GM23248 (cell line): Measurements from ENCODE around the gene ROCK2. TPM values are rescaled to one million over a fixed set of nuclear protein-coding genes. Genes with fewer than 3 reads are reported as not detected.
"Not testable (repeated sequence)": the region's sequence is repeated elsewhere in the genome, so short reads cannot be mapped to it uniquely, and the experiment has no call there.

Experiments
- DNase-seq: peaks from one replicate; pipeline ENCODE4 v3.0.0-alpha.2; 2015
- H2AFZ ChIP-seq: fragments of 200-600 bp; sonication (generic); 2 replicates; pipeline ENCODE4 v1.6.1; 2016; ENCODE audit warnings: antibody characterized with exemption
- H3F3A ChIP-seq: fragments of 200-600 bp; sonication (generic); 2 replicates; pipeline ENCODE4 v1.6.1; 2016; ENCODE audit warnings: mild to moderate bottlenecking, antibody characterized with exemption, mixed run types; ENCODE audit not compliant: insufficient read depth
- H3K27ac ChIP-seq: fragments of 200-600 bp; sonication (generic); 2 replicates; pipeline ENCODE4 v1.5.1; 2016; ENCODE audit warnings: mild to moderate bottlenecking
- H3K27me3 ChIP-seq: fragments of 200-600 bp; sonication (generic); replicated peaks from 2 replicates; pipeline ENCODE4 v1.6.1; 2016; ENCODE audit warnings: mild to moderate bottlenecking; ENCODE audit not compliant: insufficient read depth
- H3K36me3 ChIP-seq: fragments of 200-600 bp; sonication (generic); 2 replicates; pipeline ENCODE4 v1.6.1; 2016; ENCODE audit warnings: low read depth, mild to moderate bottlenecking
- H3K4me1 ChIP-seq: fragments of 200-600 bp; sonication (generic); 2 replicates; pipeline ENCODE4 v1.6.1; 2016; ENCODE audit warnings: mild to moderate bottlenecking; ENCODE audit not compliant: insufficient read depth
- H3K4me2 ChIP-seq: fragments of 200-600 bp; sonication (generic); one replicate; pipeline ENCODE4 v1.6.1; 2016; ENCODE audit warnings: mild to moderate bottlenecking; ENCODE audit not compliant: unreplicated experiment
- H3K4me3 ChIP-seq: fragments of 200-600 bp; sonication (generic); 2 replicates; pipeline ENCODE4 v1.5.1; 2016; ENCODE audit warnings: mild to moderate bottlenecking
- H3K79me2 ChIP-seq: fragments of 200-600 bp; sonication (generic); 2 replicates; pipeline ENCODE4 v1.6.1; 2016; ENCODE audit warnings: mild to moderate bottlenecking; ENCODE audit not compliant: insufficient read depth
- H3K9ac ChIP-seq: fragments of 200-600 bp; sonication (generic); 2 replicates; pipeline ENCODE4 v1.6.1; 2016; ENCODE audit warnings: mild to moderate bottlenecking
- H3K9me2 ChIP-seq: fragments of 200-600 bp; sonication (generic); 2 replicates; pipeline ENCODE4 v1.6.1; 2016; ENCODE audit warnings: mixed run types, mild to moderate bottlenecking, moderate library complexity; ENCODE audit not compliant: insufficient read depth
- H3K9me3 ChIP-seq: fragments of 200-600 bp; sonication (generic); one replicate; pipeline ENCODE4 v1.6.1; 2017; ENCODE audit warnings: low read depth
- H4K20me1 ChIP-seq: fragments of 200-600 bp; sonication (generic); 2 replicates; pipeline ENCODE4 v1.6.0; 2016; ENCODE audit not compliant: insufficient read depth
- EZH2 ChIP-seq: fragments of 200-600 bp; sonication (generic); IDR thresholded peaks from 2 replicates; pipeline ENCODE4 v1.6.1; 2018; ENCODE audit warnings: antibody characterized with exemption, mild to moderate bottlenecking; ENCODE audit not compliant: insufficient read depth, poor library complexity, severe bottlenecking
- EZH2phosphoT487 ChIP-seq: fragments of 200-600 bp; sonication (generic); IDR thresholded peaks from 2 replicates; pipeline ENCODE4 v1.6.1; 2018; ENCODE audit warnings: antibody characterized with exemption, moderate library complexity, mild to moderate bottlenecking, low read depth; ENCODE audit not compliant: insufficient read depth
- WGBS, 2 experiments: methylation state at CpG; one replicate each; pipeline ENCODE4 v1.1.6; 2015 to 2017; ENCODE audit warnings: low lambda C conversion rate in 2 of 2, low coverage in 1 of 2; ENCODE audit errors: missing lambda C conversion rate in 2 of 2; 5-methylcytosine and 5-hydroxymethylcytosine counted together
- in situ Hi-C: fragments of 300-500 bp; cut with MboI; formaldehyde crosslinking; loops from 2 replicates; pipeline ENCODE4 v1.15.0; 2020
- polyA plus RNA-seq: library from polyadenylated mRNA; unstranded; fragments of >200 nt; fragmentation: Nextera tagmentation; extraction: Ambion mirVana; gene quantifications from 2 replicates; pipeline ENCODE4 v1.2.1, GENCODE V29; 2016
- total RNA-seq: library from RNA; depleted of rRNA; stranded (reverse); fragments of >200 nt; shearing (Covaris generic); gene quantifications from 2 replicates; pipeline ENCODE4 v1.2.3, GENCODE V29; 2014

Gene ROCK2
- total and polyA plus RNA-seq, 2 experiments from 2014 or later: 19.9 to 38.3 TPM

GRCh38 chr2:11237122-11237521 lies 107.3 kb downstream of the ROCK2 start:
- 92 to 94% methylated on average over 2 of the region's 2 CpGs for WGBS, 2 experiments
- in situ Hi-C loops: loop anchor here (10.0 kb wide), 1 partner anchor 198 kb away; no protein-coding TSS in a partner anchor
- Histone ChIP-seq H3K9me2 (no peaks in the 10 kb centered on the region), H3F3A (peaks cover 4% of the 10 kb centered on the region; the same call in 1 of the 2 replicates), H2AFZ (no peak overlapping the region), H3K4me3 (no peak overlapping the region), H3K27ac (no peak overlapping the region), H3K9me3 (no peaks in the 10 kb centered on the region), H3K4me2 (no peak overlapping the region), H3K79me2 (peaks cover 92% of the 10 kb centered on the region), H3K36me3 (peaks cover 10% of the 10 kb centered on the region), H3K9ac (no peak overlapping the region), H4K20me1 (no peaks in the 10 kb centered on the region), H3K27me3 (no peaks in the 10 kb centered on the region), H3K4me1 (no peaks in the 10 kb centered on the region)
- no peak for DNase-seq
- TF ChIP-seq EZH2phosphoT487 (no peak), EZH2 (no peak)

DNA sequence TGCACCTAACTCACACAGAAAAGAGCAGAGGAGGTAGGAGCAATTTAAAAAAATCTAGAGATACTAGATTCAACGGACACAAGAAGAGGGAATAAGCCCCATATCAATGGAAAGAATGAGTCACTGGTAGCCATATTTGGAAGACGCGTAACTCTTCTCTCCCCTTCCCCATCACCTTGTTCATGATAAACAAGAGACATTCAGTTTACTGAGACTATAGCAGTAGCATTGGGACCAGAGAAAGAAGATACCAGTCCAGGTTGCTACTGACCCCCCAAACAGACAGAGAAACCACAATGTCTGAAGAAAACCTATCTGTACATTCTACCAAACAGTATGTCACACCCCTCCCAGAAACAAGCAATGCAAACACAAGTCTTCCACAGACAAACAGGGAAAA lies 108.1 kb downstream of the ROCK2 start:
- H3K9me3 ChIP-seq: no peaks in the 10 kb centered on the region
- peaks cover 10% of the 10 kb centered on the region for H3K36me3 ChIP-seq
- no peak overlapping the region for H2AFZ ChIP-seq
- no peak for TF ChIP-seq EZH2
- TF ChIP-seq EZH2phosphoT487: no peak
- no peak overlapping the region for H3K4me3 ChIP-seq
- no peaks in the 10 kb centered on the region for H4K20me1 ChIP-seq
- no peak for DNase-seq
- no peaks in the 10 kb centered on the region for H3K27me3 ChIP-seq
- 96 to 98% methylated on average over 3 of the region's 3 CpGs for WGBS, 2 experiments
- peaks cover 85% of the 10 kb centered on the region for H3K79me2 ChIP-seq
- H3K4me1 ChIP-seq: no peaks in the 10 kb centered on the region
- peaks cover 4% of the 10 kb centered on the region; the same call in 1 of the 2 replicates for H3F3A ChIP-seq
- H3K9me2 ChIP-seq: no peaks in the 10 kb centered on the region
- no peak overlapping the region for H3K9ac ChIP-seq
- H3K27ac ChIP-seq: no peak overlapping the region
- no peak overlapping the region for H3K4me2 ChIP-seq
- in situ Hi-C loops: loop anchor here (10.0 kb wide), 1 partner anchor 198 kb away; no protein-coding TSS in a partner anchor

DNA sequence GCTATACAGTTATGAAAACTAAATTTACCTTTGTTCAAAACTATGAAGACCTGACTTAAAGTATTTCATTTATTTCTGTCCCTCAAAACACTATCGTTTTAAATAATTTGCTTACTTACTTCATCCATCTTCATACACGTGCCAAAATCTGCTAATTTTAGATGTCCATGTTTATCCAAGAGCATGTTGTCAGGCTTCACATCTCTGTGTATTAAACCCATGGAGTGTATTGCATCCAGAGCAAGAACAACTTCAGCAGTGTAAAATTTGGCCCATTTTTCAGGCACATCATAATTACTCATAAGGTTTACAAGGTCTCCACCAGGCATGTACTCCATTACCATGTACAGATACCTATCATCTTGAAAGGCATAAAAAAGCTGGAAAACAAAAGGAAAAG lies 108.9 kb downstream of the ROCK2 start:
- H3K79me2 ChIP-seq: peaks cover 77% of the 10 kb centered on the region
- no peak overlapping the region for H3K4me2 ChIP-seq
- no peaks in the 10 kb centered on the region for H3K9me3 ChIP-seq
- peaks cover 4% of the 10 kb centered on the region; the same call in 1 of the 2 replicates for H3F3A ChIP-seq
- H3K27me3 ChIP-seq: no peaks in the 10 kb centered on the region
- H3K4me1 ChIP-seq: no peaks in the 10 kb centered on the region
- H3K9me2 ChIP-seq: no peaks in the 10 kb centered on the region
- WGBS, 2 experiments: 4 to 8% methylated on average over 2 of the region's 2 CpGs
- no peak overlapping the region for H3K27ac ChIP-seq
- H3K9ac ChIP-seq: no peak overlapping the region
- H3K4me3 ChIP-seq: no peak overlapping the region
- H4K20me1 ChIP-seq: no peaks in the 10 kb centered on the region
- H3K36me3 ChIP-seq: peaks cover 10% of the 10 kb centered on the region
- no peak overlapping the region for H2AFZ ChIP-seq
- no peak for TF ChIP-seq EZH2phosphoT487
- TF ChIP-seq EZH2: no peak
- no peak for DNase-seq
- in situ Hi-C loops: loop anchor here (10.0 kb wide), 1 partner anchor 199 kb away; no protein-coding TSS in a partner anchor

DNA sequence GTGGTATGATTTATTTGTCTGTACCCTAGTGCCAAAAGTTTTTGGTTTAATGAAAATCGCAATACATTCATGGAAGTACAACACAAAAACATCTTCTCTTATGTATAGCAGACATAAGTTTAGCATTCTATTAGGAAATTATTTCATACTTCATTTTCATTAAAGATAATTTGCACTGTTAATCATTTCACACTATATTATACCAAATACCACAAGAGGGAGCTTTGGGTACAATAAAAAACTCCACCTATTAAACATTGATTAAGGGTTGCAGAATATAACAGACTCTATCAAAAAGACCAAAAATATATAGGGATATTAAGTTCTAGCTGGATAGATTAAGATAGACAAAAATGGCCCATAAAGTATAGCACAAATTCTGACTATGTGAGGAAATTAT lies 110.1 kb downstream of the ROCK2 start:
- Histone ChIP-seq H3K9me2 (no peaks in the 10 kb centered on the region), H3K36me3 (peaks cover 10% of the 10 kb centered on the region), H3K4me3 (no peak overlapping the region), H3K27ac (no peak overlapping the region), H3K9me3 (no peaks in the 10 kb centered on the region), H3K79me2 (peaks cover 75% of the 10 kb centered on the region), H3K4me1 (no peaks in the 10 kb centered on the region), H2AFZ (no peak overlapping the region), H3K4me2 (no peak overlapping the region), H3K27me3 (no peaks in the 10 kb centered on the region), H4K20me1 (no peaks in the 10 kb centered on the region), H3K9ac (no peak overlapping the region), H3F3A (peaks cover 2% of the 10 kb centered on the region; the same call in 1 of the 2 replicates)
- peak; percentile 46 for DNase-seq
- TF ChIP-seq EZH2phosphoT487 (no peak), EZH2 (no peak)
- 2 to 9% methylated on average over 1 of the region's 1 CpG for WGBS, 2 experiments
- in situ Hi-C loops: loop anchor here (10.0 kb wide), 1 partner anchor 200 kb away; no protein-coding TSS in a partner anchor

DNA sequence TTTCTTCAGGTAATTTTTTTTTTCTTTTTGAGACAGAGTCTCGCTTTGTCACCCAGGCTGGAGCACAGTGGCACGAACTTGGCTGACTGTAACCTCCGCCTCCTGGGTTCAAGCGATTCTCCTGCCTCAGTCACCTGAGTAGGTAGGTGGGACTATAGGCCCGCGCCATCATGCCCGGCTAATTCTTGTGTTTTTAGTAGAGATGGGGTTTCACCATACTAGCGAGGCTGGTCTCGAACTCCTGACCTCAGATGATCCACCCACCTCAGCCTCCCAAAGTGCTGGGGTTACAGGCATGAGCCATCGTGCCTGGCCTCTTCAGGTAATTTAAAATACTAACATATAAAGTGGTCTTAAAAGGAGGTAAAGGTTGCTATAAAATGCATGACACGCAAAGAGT lies 113.2 kb downstream of the ROCK2 start:
- not testable (repeated sequence) for DNase-seq, H3K9me2 ChIP-seq, H3K27me3 ChIP-seq, H4K20me1 ChIP-seq, H3F3A ChIP-seq, H3K4me3 ChIP-seq, H3K9ac ChIP-seq, H2AFZ ChIP-seq, H3K9me3 ChIP-seq, H3K4me2 ChIP-seq, H3K27ac ChIP-seq, H3K4me1 ChIP-seq
- Histone ChIP-seq H3K79me2 (peaks cover 73% of the 10 kb centered on the region), H3K36me3 (peaks cover 16% of the 10 kb centered on the region)
- in situ Hi-C loops: loop anchor here (10.0 kb wide), 1 partner anchor 204 kb away; no protein-coding TSS in a partner anchor
- 90 to 94% methylated on average over 11 of the region's 11 CpGs for WGBS, 2 experiments
